Glutamatergic neuron (in vitro differentiated cells): Measurements from ENCODE around the gene TTC38. TPM values are rescaled to one million over a fixed set of nuclear protein-coding genes. Genes with fewer than 3 reads are reported as not detected.

Source experiments
- DNase-seq: peaks from one replicate; pipeline ENCODE4 v3.0.0; 2022
- H3K27ac Mint-ChIP-seq: one replicate; pipeline ENCODE4 v1.8.0; 2020; ENCODE audit warnings: mild to moderate bottlenecking, mixed read lengths, inconsistent platforms; ENCODE audit not compliant: unreplicated experiment
- H3K27me3 Mint-ChIP-seq: one replicate; pipeline ENCODE4 v1.8.0; 2020; ENCODE audit warnings: mild to moderate bottlenecking, moderate library complexity, mixed read lengths, inconsistent platforms; ENCODE audit not compliant: unreplicated experiment
- H3K36me3 Mint-ChIP-seq: one replicate; pipeline ENCODE4 v1.8.0; 2020; ENCODE audit warnings: mild to moderate bottlenecking, mixed read lengths, inconsistent platforms; ENCODE audit not compliant: unreplicated experiment
- H3K4me1 Mint-ChIP-seq: one replicate; pipeline ENCODE4 v1.8.0; 2020; ENCODE audit warnings: mild to moderate bottlenecking, low read depth, mixed read lengths, inconsistent platforms; ENCODE audit not compliant: unreplicated experiment
- H3K4me3 Mint-ChIP-seq: one replicate; pipeline ENCODE4 v1.8.0; 2020; ENCODE audit warnings: mild to moderate bottlenecking, mixed read lengths, inconsistent platforms; ENCODE audit not compliant: unreplicated experiment
- H3K9me3 Mint-ChIP-seq: one replicate; pipeline ENCODE4 v1.8.0; 2020; ENCODE audit warnings: mild to moderate bottlenecking, moderate library complexity, mixed read lengths, inconsistent platforms; ENCODE audit not compliant: unreplicated experiment
- CTCF ChIP-seq: fragments of 200-600 bp; sonication (generic); IDR thresholded peaks from one replicate; pipeline ENCODE4 v1.5.0; 2021; ENCODE audit not compliant: partially characterized antibody, unreplicated experiment
- total RNA-seq: library from RNA; stranded (reverse); fragmentation: NEBNext Ultra II Directional; extraction: Animal tissue kit (Norgen Biotek cat#: 25700); gene quantifications from one replicate; pipeline ENCODE4 v1.2.1, GENCODE V29; 2021; ENCODE audit not compliant: unreplicated experiment

Gene TTC38
- total RNA-seq, 1 donor from 2014 or later: 12.5 TPM

GRCh38 chr22:46290843-46291785 lies 23.3 kb downstream of the TTC38 start:
- H3K4me1 Mint-ChIP-seq: peaks cover 15% of the 10 kb centered on the region
- H3K36me3 Mint-ChIP-seq: no peaks in the 10 kb centered on the region
- peaks cover 12% of the 10 kb centered on the region for H3K9me3 Mint-ChIP-seq
- no peak for DNase-seq
- H3K4me3 Mint-ChIP-seq: no peak overlapping the region
- H3K27ac Mint-ChIP-seq: no peak overlapping the region
- TF ChIP-seq CTCF: no peak
- H3K27me3 Mint-ChIP-seq: no peaks in the 10 kb centered on the region

GRCh38 chr22:46292173-46292572 lies 24.4 kb downstream of the TTC38 start:
- Mint-ChIP-seq H3K9me3 (peaks cover 15% of the 10 kb centered on the region), H3K27me3 (no peaks in the 10 kb centered on the region), H3K36me3 (no peaks in the 10 kb centered on the region), H3K27ac (no peak overlapping the region), H3K4me1 (peaks cover 15% of the 10 kb centered on the region), H3K4me3 (no peak overlapping the region)
- no peak for DNase-seq
- TF ChIP-seq CTCF: no peak

GRCh38 chr22:46292732-46293131 lies 24.9 kb downstream of the TTC38 start:
- Mint-ChIP-seq H3K4me3 (no peak overlapping the region), H3K4me1 (peaks cover 19% of the 10 kb centered on the region), H3K27ac (no peak overlapping the region), H3K9me3 (peaks cover 14% of the 10 kb centered on the region), H3K27me3 (no peaks in the 10 kb centered on the region), H3K36me3 (no peaks in the 10 kb centered on the region)
- no peak for TF ChIP-seq CTCF
- DNase-seq: no peak

- no peak for TF ChIP-seq CTCF
- Mint-ChIP-seq H3K27ac (peak overlapping the region; percentile 68), H3K9me3 (peaks cover 14% of the 10 kb centered on the region), H3K4me1 (peaks cover 19% of the 10 kb centered on the region), H3K36me3 (no peaks in the 10 kb centered on the region), H3K27me3 (peaks cover under 1% of the 10 kb centered on the region), H3K4me3 (peak overlapping the region; percentile 25)
- peak; percentile 50 for DNase-seq
These were observed 25.9 kb downstream of the TTC38 start for GRCh38 chr22:46293577-46294260.
